ENCODE data around the gene AP3B2.
A peak's percentile ranks its signal among the peaks of the same experiment; 100 is the strongest.
"Not testable (repeated sequence)": the region's sequence is repeated elsewhere in the genome, so short reads cannot be mapped to it uniquely, and the experiment has no call there.

The AP3B2 gene

GRCh38 chr15:82731527-82731926 lies 21.9 kb upstream of the AP3B2 start:
- Histone ChIP-seq H3K4me1 (ENCODE audit: control insufficient read depth in 5 of 5, insufficient read depth in 5 of 5, low read length in 5 of 5) (no peaks in the 10 kb centered on the region), H3K27me3 (ENCODE audit: control insufficient read depth in 5 of 5, insufficient read depth in 4 of 5, low read length in 5 of 5) (no peaks in the 10 kb centered on the region), H3K9me3 (ENCODE audit: control insufficient read depth in 5 of 5, low read length in 5 of 5) (no peaks in the 10 kb centered on the region), H3K27ac (ENCODE audit: low read depth, low read length) (no peak overlapping the region), H3K36me3 (ENCODE audit: control insufficient read depth in 5 of 5, insufficient read depth in 5 of 5, low read length in 5 of 5) (peaks cover 0 to 3% (median 2%) of the 10 kb centered on the region in 5 donors), H3K9ac (ENCODE audit: low read length in 5 of 5) (no peak overlapping the region), H3K4me3 (ENCODE audit: low read depth in 1 of 5, low read length in 5 of 5) (no peak overlapping the region)

DNA sequence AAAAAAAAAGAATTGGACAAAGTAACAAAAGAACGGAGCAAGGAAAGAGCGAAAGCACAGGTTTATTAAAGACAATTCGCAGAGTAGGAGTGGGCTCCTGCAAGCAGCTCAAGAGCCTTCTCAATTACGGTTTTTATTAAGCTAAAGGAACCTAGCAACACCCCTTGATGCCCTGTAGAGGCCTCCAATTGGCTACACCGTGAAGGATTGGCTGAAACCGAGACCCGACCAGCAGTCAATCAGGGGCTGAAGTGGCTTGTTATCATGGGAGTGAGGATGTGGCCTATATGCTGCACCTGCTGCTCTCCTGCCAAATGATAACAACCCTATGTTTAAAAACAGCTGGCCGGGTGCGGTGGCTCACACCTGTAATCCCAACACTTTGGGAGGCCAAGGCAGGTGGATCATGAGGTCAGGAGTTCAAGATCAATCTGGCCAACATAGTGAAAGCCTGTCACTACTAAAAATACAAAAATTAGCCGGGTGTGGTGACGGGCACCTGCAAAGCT lies 20.4 kb upstream of the AP3B2 start:
- no peaks in the 10 kb centered on the region for H3K27me3 ChIP-seq (ENCODE audit: control insufficient read depth in 5 of 5, insufficient read depth in 4 of 5, low read length in 5 of 5)
- H3K36me3 ChIP-seq (ENCODE audit: control insufficient read depth in 5 of 5, insufficient read depth in 5 of 5, low read length in 5 of 5) = no peaks in the 10 kb centered on the region
- H3K9ac ChIP-seq (ENCODE audit: low read length in 5 of 5) = no peak overlapping the region

DNA sequence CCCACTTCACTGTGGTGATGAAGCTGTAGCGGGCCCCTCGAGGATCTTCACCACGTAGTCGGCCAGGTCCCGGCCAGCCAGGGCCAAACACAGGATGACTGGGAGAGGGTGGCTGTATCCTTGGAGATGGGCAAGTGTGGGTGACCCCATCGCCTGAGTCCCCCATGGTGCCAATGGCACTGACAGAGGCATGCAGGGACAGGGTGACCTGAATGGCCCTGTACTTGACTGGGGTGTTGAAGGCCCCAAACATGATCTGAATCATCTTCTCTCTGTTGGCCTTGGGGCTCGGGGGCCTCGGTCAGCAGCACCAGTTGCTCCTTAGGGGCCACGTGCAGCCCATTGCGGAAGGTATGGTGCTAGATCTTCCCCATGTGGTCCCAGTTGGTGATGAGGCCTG lies 17.1 kb upstream of the AP3B2 start:
- Histone ChIP-seq H3K27ac (ENCODE audit: low read depth, low read length) (no peak overlapping the region), H3K4me1 (ENCODE audit: control insufficient read depth in 5 of 5, insufficient read depth in 5 of 5, low read length in 5 of 5) (no peaks in the 10 kb centered on the region), H3K36me3 (ENCODE audit: control insufficient read depth in 5 of 5, insufficient read depth in 5 of 5, low read length in 5 of 5) (no peaks in the 10 kb centered on the region), H3K4me3 (ENCODE audit: low read depth in 1 of 5, low read length in 5 of 5) (no peak overlapping the region), H3K9me3 (ENCODE audit: control insufficient read depth in 5 of 5, low read length in 5 of 5) (no peaks in the 10 kb centered on the region), H3K9ac (ENCODE audit: low read length in 5 of 5) (no peak overlapping the region), H3K27me3 (ENCODE audit: control insufficient read depth in 5 of 5, insufficient read depth in 4 of 5, low read length in 5 of 5) (no peaks in the 10 kb centered on the region)

More for the DNA sequence above, 20.4 kb upstream of the AP3B2 start:
- H3K9me3 ChIP-seq (ENCODE audit: control insufficient read depth in 5 of 5, low read length in 5 of 5) = no peaks in the 10 kb centered on the region
- H3K4me1 ChIP-seq (ENCODE audit: control insufficient read depth in 5 of 5, insufficient read depth in 5 of 5, low read length in 5 of 5) = no peaks in the 10 kb centered on the region
- H3K4me3 ChIP-seq (ENCODE audit: low read depth in 1 of 5, low read length in 5 of 5) = no peak overlapping the region
- H3K27ac ChIP-seq (ENCODE audit: low read depth, low read length) = no peak overlapping the region

- Histone ChIP-seq H3K9ac (ENCODE audit: low read length in 5 of 5) (no peak overlapping the region), H3K9me3 (ENCODE audit: control insufficient read depth in 5 of 5, low read length in 5 of 5) (no peaks in the 10 kb centered on the region), H3K4me3 (ENCODE audit: low read depth in 1 of 5, low read length in 5 of 5) (no peak overlapping the region), H3K4me1 (ENCODE audit: control insufficient read depth in 5 of 5, insufficient read depth in 5 of 5, low read length in 5 of 5) (peaks cover 0 to 5% (median 4%) of the 10 kb centered on the region in 5 donors), H3K27me3 (ENCODE audit: control insufficient read depth in 5 of 5, insufficient read depth in 4 of 5, low read length in 5 of 5) (peaks cover 0 to 29% (median 13%) of the 10 kb centered on the region in 5 donors), H3K27ac (ENCODE audit: low read depth, low read length) (no peak overlapping the region), H3K36me3 (ENCODE audit: control insufficient read depth in 5 of 5, insufficient read depth in 5 of 5, low read length in 5 of 5) (no peaks in the 10 kb centered on the region)
These were observed 5.3 kb upstream of the AP3B2 start for GRCh38 chr15:82715003-82715402.

- Histone ChIP-seq H3K27ac (ENCODE audit: low read depth, low read length) (no peak overlapping the region), H3K9me3 (ENCODE audit: control insufficient read depth in 5 of 5, low read length in 5 of 5) (no peaks in the 10 kb centered on the region), H3K36me3 (ENCODE audit: control insufficient read depth in 5 of 5, insufficient read depth in 5 of 5, low read length in 5 of 5) (no peaks in the 10 kb centered on the region), H3K4me3 (ENCODE audit: low read depth in 1 of 5, low read length in 5 of 5) (no peak overlapping the region), H3K4me1 (ENCODE audit: control insufficient read depth in 5 of 5, insufficient read depth in 5 of 5, low read length in 5 of 5) (peaks cover 0 to 13% (median 11%) of the 10 kb centered on the region in 5 donors), H3K27me3 (ENCODE audit: control insufficient read depth in 5 of 5, insufficient read depth in 4 of 5, low read length in 5 of 5) (peaks cover 0 to 32% (median 13%) of the 10 kb centered on the region in 5 donors), H3K9ac (ENCODE audit: low read length in 5 of 5) (no peak overlapping the region)
These were observed 4.3 kb upstream of the AP3B2 start for GRCh38 chr15:82714016-82714415.

GRCh38 chr15:82712036-82712435 lies 2.4 kb upstream of the AP3B2 start:
- Histone ChIP-seq H3K27me3 (ENCODE audit: control insufficient read depth in 5 of 5, insufficient read depth in 4 of 5, low read length in 5 of 5) (peaks cover 0 to 32% (median 13%) of the 10 kb centered on the region in 5 donors), H3K36me3 (ENCODE audit: control insufficient read depth in 5 of 5, insufficient read depth in 5 of 5, low read length in 5 of 5) (no peaks in the 10 kb centered on the region), H3K9ac (ENCODE audit: low read length in 5 of 5) (no peak overlapping the region), H3K4me1 (ENCODE audit: control insufficient read depth in 5 of 5, insufficient read depth in 5 of 5, low read length in 5 of 5) (peaks cover 0 to 16% (median 14%) of the 10 kb centered on the region in 5 donors), H3K9me3 (ENCODE audit: control insufficient read depth in 5 of 5, low read length in 5 of 5) (no peaks in the 10 kb centered on the region), H3K4me3 (ENCODE audit: low read depth in 1 of 5, low read length in 5 of 5) (no peak overlapping the region), H3K27ac (ENCODE audit: low read depth, low read length) (no peak overlapping the region)

GRCh38 chr15:82710926-82711490 lies 1.3 kb upstream of the AP3B2 start:
- peaks cover 0 to 32% (median 13%) of the 10 kb centered on the region in 5 donors for H3K27me3 ChIP-seq (ENCODE audit: control insufficient read depth in 5 of 5, insufficient read depth in 4 of 5, low read length in 5 of 5)
- no peak overlapping the region for H3K4me3 ChIP-seq (ENCODE audit: low read depth in 1 of 5, low read length in 5 of 5)
- no peaks in the 10 kb centered on the region for H3K9me3 ChIP-seq (ENCODE audit: control insufficient read depth in 5 of 5, low read length in 5 of 5)

GRCh38 chr15:82710208-82710555 lies 507 bp upstream of the AP3B2 start:
- no peaks in the 10 kb centered on the region for H3K36me3 ChIP-seq (ENCODE audit: control insufficient read depth in 5 of 5, insufficient read depth in 5 of 5, low read length in 5 of 5)
- no peaks in the 10 kb centered on the region for H3K9me3 ChIP-seq (ENCODE audit: control insufficient read depth in 5 of 5, low read length in 5 of 5)
- H3K4me1 ChIP-seq (ENCODE audit: control insufficient read depth in 5 of 5, insufficient read depth in 5 of 5, low read length in 5 of 5) = peaks cover 0 to 16% (median 14%) of the 10 kb centered on the region in 5 donors
- H3K27me3 ChIP-seq (ENCODE audit: control insufficient read depth in 5 of 5, insufficient read depth in 4 of 5, low read length in 5 of 5) = peaks cover 0 to 27% (median 12%) of the 10 kb centered on the region in 5 donors
- no peak overlapping the region for H3K27ac ChIP-seq (ENCODE audit: low read depth, low read length)
- H3K4me3 ChIP-seq (ENCODE audit: low read depth in 1 of 5, low read length in 5 of 5) = peak overlapping the region; percentile 41 to 80 (median 66)
- peak overlapping the region in 2 of 5 donors; percentile 29 to 30 for H3K9ac ChIP-seq (ENCODE audit: low read length in 5 of 5)

More at GRCh38 chr15:82710926-82711490, 1.3 kb upstream of the AP3B2 start:
- H3K4me1 ChIP-seq (ENCODE audit: control insufficient read depth in 5 of 5, insufficient read depth in 5 of 5, low read length in 5 of 5) = peaks cover 0 to 16% (median 14%) of the 10 kb centered on the region in 5 donors
- H3K9ac ChIP-seq (ENCODE audit: low read length in 5 of 5) = no peak overlapping the region
- no peak overlapping the region for H3K27ac ChIP-seq (ENCODE audit: low read depth, low read length)
- no peaks in the 10 kb centered on the region for H3K36me3 ChIP-seq (ENCODE audit: control insufficient read depth in 5 of 5, insufficient read depth in 5 of 5, low read length in 5 of 5)

DNA sequence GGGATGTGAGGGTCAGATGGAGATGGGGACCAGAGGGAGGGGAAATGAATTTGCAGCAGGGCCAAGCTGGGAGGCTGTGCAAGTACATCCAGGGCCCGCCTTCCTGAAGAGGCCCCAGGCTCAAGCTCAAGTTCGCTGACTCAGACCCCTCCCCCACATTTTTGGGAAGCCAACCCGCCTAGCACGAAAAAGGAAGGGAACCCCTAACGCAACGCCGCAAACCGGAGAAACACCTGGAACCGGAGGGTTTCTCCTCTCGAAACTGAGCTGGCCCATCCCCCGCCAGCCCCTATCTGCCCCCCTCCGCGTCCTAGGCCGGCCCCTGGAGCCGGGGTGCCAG lies 624 bp downstream of the AP3B2 start:
- Histone ChIP-seq H3K27ac (ENCODE audit: low read depth, low read length) (no peak overlapping the region), H3K36me3 (ENCODE audit: control insufficient read depth in 5 of 5, insufficient read depth in 5 of 5, low read length in 5 of 5) (no peaks in the 10 kb centered on the region), H3K4me1 (ENCODE audit: control insufficient read depth in 5 of 5, insufficient read depth in 5 of 5, low read length in 5 of 5) (peaks cover 0 to 16% (median 14%) of the 10 kb centered on the region in 5 donors), H3K4me3 (ENCODE audit: low read depth in 1 of 5, low read length in 5 of 5) (peak overlapping the region; percentile 58 to 80 (median 66)), H3K9ac (ENCODE audit: low read length in 5 of 5) (peak overlapping the region in 1 of 5 donors; percentile 57), H3K27me3 (ENCODE audit: control insufficient read depth in 5 of 5, insufficient read depth in 4 of 5, low read length in 5 of 5) (peaks cover 0 to 21% (median 11%) of the 10 kb centered on the region in 5 donors), H3K9me3 (ENCODE audit: control insufficient read depth in 5 of 5, low read length in 5 of 5) (no peaks in the 10 kb centered on the region)

- H3K4me3 ChIP-seq (ENCODE audit: low read depth in 1 of 5, low read length in 5 of 5); H3K27ac ChIP-seq (ENCODE audit: low read depth, low read length); H3K36me3 ChIP-seq (ENCODE audit: control insufficient read depth in 5 of 5, insufficient read depth in 5 of 5, low read length in 5 of 5); H3K9me3 ChIP-seq (ENCODE audit: control insufficient read depth in 5 of 5, low read length in 5 of 5); H3K9ac ChIP-seq (ENCODE audit: low read length in 5 of 5); H3K27me3 ChIP-seq (ENCODE audit: control insufficient read depth in 5 of 5, insufficient read depth in 4 of 5, low read length in 5 of 5): not testable (repeated sequence)
- peaks cover 0 to 16% (median 14%) of the 10 kb centered on the region in 5 donors for H3K4me1 ChIP-seq (ENCODE audit: control insufficient read depth in 5 of 5, insufficient read depth in 5 of 5, low read length in 5 of 5)
These were observed 3.8 kb downstream of the AP3B2 start for GRCh38 chr15:82705856-82706255.
